Measurements from ENCODE around the gene VEGFA.

VEGFA gene

DNA sequence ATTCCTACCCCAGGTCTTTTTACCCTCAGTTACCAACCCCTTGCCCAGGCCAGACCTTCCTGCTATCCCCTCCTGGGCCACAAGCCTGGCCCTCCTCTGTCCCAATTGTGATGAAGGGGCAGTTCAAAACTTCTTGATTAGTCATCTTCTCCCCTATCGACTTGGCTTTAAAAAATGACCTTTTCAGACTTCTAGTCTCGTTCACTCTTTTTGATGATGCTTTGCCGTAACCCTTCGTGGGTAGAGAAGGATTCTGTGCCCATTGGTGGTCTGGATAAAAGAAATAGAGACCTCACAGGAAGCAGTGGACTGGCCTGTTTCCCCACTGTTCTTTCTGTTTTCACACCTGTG is 5.5 kb downstream of the VEGFA start:
- H3K4me1 ChIP-seq, result peaks cover 25% of the 10 kb centered on the region
- no peaks in the 10 kb centered on the region for H3K27me3 ChIP-seq (ENCODE audit: low read depth)
- in situ Hi-C loops (cut with MboI; ENCODE audit: low sequenced_read_pairs), result loop anchor here (10.0 kb wide), 1 partner anchor 469 kb away; the partner anchor contains the start of gene HSP90AB1
- DNase-seq (ENCODE audit: low spot score in 2 of 2), result no peak
- H3K36me3 ChIP-seq (replicated peaks), result peaks cover 75% of the 10 kb centered on the region
- H3K9me3 ChIP-seq, result no peaks in the 10 kb centered on the region
- H3K4me3 ChIP-seq, result no peak overlapping the region

DNA sequence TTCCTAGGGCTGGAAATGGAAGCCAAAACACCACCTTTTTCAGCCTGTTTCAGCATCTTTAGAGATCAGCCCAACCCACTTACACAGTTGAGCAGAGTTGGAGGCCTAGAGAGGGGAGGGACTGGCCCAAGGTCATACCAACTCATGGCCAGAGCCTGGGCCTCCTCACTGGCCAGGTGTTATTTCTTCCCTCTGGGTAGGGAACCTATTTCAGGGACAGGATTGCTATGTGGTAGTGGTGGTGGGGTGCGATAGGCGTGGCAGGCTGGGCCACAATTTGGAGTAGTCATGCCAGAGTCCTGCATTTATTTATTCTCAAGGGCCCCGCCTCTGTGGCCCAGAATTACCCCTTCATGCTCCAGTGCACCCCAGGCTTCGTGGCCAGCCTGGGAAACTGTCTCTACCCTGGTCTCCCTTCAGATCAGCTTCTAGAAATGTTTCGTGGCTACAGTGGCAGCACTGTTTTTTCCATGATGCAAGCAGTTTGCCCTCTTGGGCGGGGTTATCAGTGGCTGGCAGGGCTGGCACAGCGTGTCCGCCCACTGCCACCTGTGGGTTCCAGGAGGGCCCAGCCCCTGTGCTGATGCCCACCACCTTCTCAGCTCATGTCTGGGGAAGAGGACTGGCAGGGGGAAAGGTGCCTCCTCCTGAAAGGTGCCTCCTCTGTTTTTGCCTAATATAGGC is 6.2 kb downstream of the VEGFA start:
- no peak overlapping the region for H3K4me3 ChIP-seq
- H3K9me3 ChIP-seq, result no peaks in the 10 kb centered on the region
- no peak for DNase-seq (ENCODE audit: low spot score in 2 of 2)
- peaks cover 83% of the 10 kb centered on the region for H3K36me3 ChIP-seq (replicated peaks)
- H3K4me1 ChIP-seq, result peaks cover 25% of the 10 kb centered on the region
- in situ Hi-C loops (cut with MboI; ENCODE audit: low sequenced_read_pairs), result loop anchor here (10.0 kb wide), 1 partner anchor 469 kb away; the partner anchor contains the start of gene HSP90AB1
- H3K27me3 ChIP-seq (ENCODE audit: low read depth), result no peaks in the 10 kb centered on the region

DNA sequence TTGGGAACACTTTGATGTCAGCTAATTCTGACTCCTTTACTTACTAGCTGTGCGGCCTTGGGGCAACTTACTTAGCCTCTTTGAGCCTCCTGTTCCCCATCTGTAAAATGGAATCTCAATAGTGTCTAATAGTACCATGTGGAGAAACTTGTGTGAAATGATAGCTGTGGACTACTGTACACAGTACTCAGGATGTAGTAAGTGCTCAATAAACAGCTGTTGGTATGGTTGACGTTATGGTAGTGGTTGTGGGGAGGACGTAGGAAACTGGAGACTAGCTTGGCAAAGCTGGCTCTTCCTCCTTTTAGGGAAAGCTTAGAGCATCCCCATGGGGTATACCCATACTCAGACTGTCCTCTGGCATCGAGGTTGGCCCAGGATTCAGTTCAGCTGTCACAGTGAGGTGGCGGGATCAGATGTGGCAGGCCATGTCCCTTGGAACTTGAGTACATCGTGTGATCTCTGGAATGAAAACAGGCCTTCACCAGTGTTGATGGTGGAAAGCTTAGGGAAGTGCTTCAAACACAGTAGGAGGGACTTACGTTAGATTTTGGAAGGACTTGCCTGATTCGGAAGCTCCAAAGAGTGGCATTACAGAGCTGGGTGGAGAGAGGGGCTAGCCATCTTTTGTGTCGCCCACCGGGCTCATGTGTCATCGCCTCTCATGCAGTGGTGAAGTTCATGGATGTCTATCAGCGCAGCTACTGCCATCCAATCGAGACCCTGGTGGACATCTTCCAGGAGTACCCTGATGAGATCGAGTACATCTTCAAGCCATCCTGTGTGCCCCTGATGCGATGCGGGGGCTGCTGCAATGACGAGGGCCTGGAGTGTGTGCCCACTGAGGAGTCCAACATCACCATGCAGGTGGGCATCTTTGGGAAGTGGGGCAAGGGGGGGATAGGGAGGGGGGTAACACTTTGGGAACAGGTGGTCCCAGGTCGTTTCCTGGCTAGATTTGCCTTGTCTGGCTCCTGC is 7.1 kb downstream of the VEGFA start:
- Histone ChIP-seq H3K4me1 (peaks cover 25% of the 10 kb centered on the region), H3K4me3 (no peak overlapping the region), H3K9me3 (no peaks in the 10 kb centered on the region), H3K27me3 (ENCODE audit: low read depth) (no peaks in the 10 kb centered on the region), H3K36me3 (replicated peaks) (peaks cover 88% of the 10 kb centered on the region)
- DNase-seq (ENCODE audit: low spot score in 2 of 2), result no peak
- in situ Hi-C loops (cut with MboI; ENCODE audit: low sequenced_read_pairs), result loop anchor here (10.0 kb wide), 1 partner anchor 468 kb away; the partner anchor contains the start of gene HSP90AB1

DNA sequence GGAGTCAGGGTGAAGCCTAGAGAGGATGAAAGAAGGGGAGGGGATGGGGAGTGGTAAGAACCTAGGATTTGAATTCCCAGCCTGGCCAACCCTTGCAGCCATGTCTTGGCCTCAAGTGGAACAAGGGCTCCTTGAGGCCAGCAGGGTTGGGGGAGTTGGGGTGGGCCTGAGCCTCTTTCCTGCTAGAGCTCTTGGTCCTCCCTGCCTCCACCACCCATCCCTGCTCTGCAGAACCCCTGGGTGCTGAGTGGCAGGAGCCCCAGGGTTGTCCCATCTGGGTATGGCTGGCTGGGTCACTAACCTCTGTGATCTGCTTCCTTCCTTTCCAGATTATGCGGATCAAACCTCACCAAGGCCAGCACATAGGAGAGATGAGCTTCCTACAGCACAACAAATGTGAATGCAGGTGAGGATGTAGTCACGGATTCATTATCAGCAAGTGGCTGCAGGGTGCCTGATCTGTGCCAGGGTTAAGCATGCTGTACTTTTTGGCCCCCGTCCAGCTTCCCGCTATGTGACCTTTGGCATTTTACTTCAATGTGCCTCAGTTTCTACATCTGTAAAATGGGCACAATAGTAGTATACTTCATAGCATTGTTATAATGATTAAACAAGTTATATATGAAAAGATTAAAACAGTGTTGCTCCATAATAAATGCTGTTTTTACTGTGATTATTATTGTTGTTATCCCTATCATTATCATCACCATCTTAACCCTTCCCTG is 8.3 kb downstream of the VEGFA start:
- Histone ChIP-seq H3K4me1 (peaks cover 19% of the 10 kb centered on the region), H3K9me3 (no peaks in the 10 kb centered on the region), H3K36me3 (replicated peaks) (peaks cover 93% of the 10 kb centered on the region), H3K27me3 (ENCODE audit: low read depth) (no peaks in the 10 kb centered on the region), H3K4me3 (no peak overlapping the region)
- in situ Hi-C loops (cut with MboI; ENCODE audit: low sequenced_read_pairs), result loop anchor here (10.0 kb wide), 1 partner anchor 467 kb away; the partner anchor contains the start of gene HSP90AB1
- DNase-seq (ENCODE audit: low spot score in 2 of 2), result no peak

DNA sequence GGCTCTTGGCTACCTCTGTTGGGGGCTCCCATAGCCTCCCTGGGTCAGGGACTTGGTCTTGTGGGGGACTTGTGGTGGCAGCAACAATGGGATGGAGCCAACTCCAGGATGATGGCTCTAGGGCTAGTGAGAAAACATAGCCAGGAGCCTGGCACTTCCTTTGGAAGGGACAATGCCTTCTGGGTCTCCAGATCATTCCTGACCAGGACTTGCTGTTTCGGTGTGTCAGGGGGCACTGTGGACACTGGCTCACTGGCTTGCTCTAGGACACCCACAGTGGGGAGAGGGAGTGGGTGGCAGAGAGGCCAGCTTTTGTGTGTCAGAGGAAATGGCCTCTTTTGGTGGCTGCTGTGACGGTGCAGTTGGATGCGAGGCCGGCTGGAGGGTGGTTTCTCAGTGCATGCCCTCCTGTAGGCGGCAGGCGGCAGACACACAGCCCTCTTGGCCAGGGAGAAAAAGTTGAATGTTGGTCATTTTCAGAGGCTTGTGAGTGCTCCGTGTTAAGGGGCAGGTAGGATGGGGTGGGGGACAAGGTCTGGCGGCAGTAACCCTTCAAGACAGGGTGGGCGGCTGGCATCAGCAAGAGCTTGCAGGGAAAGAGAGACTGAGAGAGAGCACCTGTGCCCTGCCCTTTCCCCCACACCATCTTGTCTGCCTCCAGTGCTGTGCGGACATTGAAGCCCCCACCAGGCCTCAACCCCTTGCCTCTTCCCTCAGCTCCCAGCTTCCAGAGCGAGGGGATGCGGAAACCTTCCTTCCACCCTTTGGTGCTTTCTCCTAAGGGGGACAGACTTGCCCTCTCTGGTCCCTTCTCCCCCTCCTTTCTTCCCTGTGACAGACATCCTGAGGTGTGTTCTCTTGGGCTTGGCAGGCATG is 9.2 kb downstream of the VEGFA start:
- DNase-seq (ENCODE audit: low spot score in 2 of 2), result no peak
- Histone ChIP-seq H3K4me3 (no peak overlapping the region), H3K27me3 (ENCODE audit: low read depth) (no peaks in the 10 kb centered on the region), H3K36me3 (replicated peaks) (peaks cover 92% of the 10 kb centered on the region), H3K4me1 (peaks cover 10% of the 10 kb centered on the region), H3K9me3 (no peaks in the 10 kb centered on the region)
- in situ Hi-C loops (cut with MboI; ENCODE audit: low sequenced_read_pairs), result loop anchor here (10.0 kb wide), 1 partner anchor 466 kb away; the partner anchor contains the start of gene HSP90AB1

DNA sequence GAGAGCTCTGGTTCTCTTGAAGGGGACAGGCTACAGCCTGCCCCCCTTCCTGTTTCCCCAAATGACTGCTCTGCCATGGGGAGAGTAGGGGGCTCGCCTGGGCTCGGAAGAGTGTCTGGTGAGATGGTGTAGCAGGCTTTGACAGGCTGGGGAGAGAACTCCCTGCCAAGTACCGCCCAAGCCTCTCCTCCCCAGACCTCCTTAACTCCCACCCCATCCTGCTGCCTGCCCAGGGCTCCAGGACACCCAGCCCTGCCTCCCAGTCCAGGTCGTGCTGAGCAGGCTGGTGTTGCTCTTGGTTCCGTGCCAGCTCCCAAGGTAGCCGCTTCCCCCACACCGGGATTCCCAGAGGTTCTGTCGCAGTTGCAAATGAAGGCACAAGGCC is 9.8 kb downstream of the VEGFA start:
- H3K4me1 ChIP-seq, result peaks cover 4% of the 10 kb centered on the region
- no peak for DNase-seq (ENCODE audit: low spot score in 2 of 2)
- peaks cover 92% of the 10 kb centered on the region for H3K36me3 ChIP-seq (replicated peaks)

DNA sequence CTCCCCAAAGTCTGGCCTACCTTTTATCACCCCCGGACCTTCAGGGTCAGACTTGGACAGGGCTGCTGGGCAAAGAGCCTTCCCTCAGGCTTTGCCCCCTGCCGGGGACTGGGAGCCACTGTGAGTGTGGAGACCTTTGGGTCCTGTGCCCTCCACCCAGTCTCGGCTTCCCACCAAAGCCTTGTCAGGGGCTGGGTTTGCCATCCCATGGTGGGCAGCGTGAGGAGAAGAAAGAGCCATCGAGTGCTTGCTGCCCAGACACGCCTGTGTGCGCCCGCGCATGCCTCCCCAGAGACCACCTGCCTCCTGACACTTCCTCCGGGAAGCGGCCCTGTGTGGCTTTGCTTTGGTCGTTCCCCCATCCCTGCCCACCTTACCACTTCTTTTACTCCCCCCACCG is 10.3 kb downstream of the VEGFA start:
- Histone ChIP-seq H3K27me3 (ENCODE audit: low read depth) (no peaks in the 10 kb centered on the region), H3K36me3 (replicated peaks) (peaks cover 91% of the 10 kb centered on the region), H3K4me3 (no peak overlapping the region), H3K9me3 (no peaks in the 10 kb centered on the region), H3K4me1 (no peaks in the 10 kb centered on the region; the same call in 1 of the 2 replicates)
- no peak for DNase-seq (ENCODE audit: low spot score in 2 of 2)
- in situ Hi-C loops (cut with MboI; ENCODE audit: low sequenced_read_pairs), result no loop called here

More for the DNA sequence above, 9.8 kb downstream of the VEGFA start:
- in situ Hi-C loops (cut with MboI; ENCODE audit: low sequenced_read_pairs), result loop anchor here (10.0 kb wide), 1 partner anchor 465 kb away; the partner anchor contains the start of gene HSP90AB1
- H3K9me3 ChIP-seq, result no peaks in the 10 kb centered on the region
- H3K4me3 ChIP-seq, result no peak overlapping the region
- H3K27me3 ChIP-seq (ENCODE audit: low read depth), result no peaks in the 10 kb centered on the region

DNA sequence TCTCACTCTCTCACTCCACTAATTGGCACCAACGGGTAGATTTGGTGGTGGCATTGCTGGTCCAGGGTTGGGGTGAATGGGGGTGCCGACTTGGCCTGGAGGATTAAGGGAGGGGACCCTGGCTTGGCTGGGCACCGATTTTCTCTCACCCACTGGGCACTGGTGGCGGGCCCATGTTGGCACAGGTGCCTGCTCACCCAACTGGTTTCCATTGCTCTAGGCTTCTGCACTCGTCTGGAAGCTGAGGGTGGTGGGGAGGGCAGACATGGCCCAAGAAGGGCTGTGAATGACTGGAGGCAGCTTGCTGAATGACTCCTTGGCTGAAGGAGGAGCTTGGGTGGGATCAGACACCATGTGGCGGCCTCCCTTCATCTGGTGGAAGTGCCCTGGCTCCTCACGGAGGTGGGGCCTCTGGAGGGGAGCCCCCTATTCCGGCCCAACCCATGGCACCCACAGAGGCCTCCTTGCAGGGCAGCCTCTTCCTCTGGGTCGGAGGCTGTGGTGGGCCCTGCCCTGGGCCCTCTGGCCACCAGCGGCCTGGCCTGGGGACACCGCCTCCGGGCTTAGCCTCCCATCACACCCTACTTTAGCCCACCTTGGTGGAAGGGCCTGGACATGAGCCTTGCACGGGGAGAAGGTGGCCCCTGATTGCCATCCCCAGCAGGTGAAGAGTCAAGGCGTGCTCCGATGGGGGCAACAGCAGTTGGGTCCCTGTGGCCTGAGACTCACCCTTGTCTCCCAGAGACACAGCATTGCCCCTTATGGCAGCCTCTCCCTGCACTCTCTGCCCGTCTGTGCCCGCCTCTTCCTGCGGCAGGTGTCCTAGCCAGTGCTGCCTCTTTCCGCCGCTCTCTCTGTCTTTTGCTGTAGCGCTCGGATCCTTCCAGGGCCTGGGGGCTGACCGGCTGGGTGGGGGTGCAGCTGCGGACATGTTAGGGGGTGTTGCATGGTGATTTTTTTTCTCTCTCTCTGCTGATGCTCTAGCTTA is 11.2 kb downstream of the VEGFA start:
- H3K36me3 ChIP-seq (replicated peaks), result peaks cover 91% of the 10 kb centered on the region
- H3K4me3 ChIP-seq, result no peak overlapping the region
- no peaks in the 10 kb centered on the region for H3K4me1 ChIP-seq
- H3K27me3 ChIP-seq (ENCODE audit: low read depth), result no peaks in the 10 kb centered on the region
- H3K9me3 ChIP-seq, result no peaks in the 10 kb centered on the region
- in situ Hi-C loops (cut with MboI; ENCODE audit: low sequenced_read_pairs), result no loop called here
- DNase-seq (ENCODE audit: low spot score in 2 of 2), result no peak

DNA sequence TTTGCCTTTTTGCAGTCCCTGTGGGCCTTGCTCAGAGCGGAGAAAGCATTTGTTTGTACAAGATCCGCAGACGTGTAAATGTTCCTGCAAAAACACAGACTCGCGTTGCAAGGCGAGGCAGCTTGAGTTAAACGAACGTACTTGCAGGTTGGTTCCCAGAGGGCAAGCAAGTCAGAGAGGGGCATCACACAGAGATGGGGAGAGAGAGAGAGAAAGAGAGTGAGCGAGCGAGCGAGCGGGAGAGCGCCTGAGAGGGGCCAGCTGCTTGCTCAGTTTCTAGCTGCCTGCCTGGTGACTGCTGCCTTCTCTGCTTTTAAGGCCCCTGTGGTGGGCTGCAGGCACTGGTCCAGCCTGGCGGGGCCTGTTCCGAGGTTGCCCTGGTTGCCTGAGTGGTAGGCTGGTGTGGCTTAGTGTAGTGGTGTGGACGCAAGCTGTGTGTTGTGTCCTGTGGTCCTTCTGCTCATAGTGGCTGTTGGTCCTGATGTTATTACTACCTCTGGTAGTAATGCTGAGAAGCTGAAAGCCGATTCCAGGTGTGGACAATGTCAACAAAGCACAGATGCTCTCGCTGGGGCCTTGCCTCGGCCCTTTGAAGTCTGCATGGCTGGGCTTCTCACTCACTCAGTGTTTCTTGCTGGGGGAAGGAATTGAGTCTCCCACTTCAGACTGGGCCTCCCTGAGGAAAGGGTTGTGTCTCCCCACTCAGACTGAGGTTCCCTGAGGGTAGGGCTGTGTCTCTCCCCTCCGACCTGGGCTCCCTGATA is 12.1 kb downstream of the VEGFA start:
- DNase-seq (ENCODE audit: low spot score in 2 of 2), result no peak
- Histone ChIP-seq H3K4me3 (no peak overlapping the region), H3K9me3 (no peaks in the 10 kb centered on the region), H3K4me1 (no peaks in the 10 kb centered on the region), H3K27me3 (ENCODE audit: low read depth) (no peaks in the 10 kb centered on the region), H3K36me3 (replicated peaks) (peaks cover 82% of the 10 kb centered on the region)
- in situ Hi-C loops (cut with MboI; ENCODE audit: low sequenced_read_pairs), result no loop called here

DNA sequence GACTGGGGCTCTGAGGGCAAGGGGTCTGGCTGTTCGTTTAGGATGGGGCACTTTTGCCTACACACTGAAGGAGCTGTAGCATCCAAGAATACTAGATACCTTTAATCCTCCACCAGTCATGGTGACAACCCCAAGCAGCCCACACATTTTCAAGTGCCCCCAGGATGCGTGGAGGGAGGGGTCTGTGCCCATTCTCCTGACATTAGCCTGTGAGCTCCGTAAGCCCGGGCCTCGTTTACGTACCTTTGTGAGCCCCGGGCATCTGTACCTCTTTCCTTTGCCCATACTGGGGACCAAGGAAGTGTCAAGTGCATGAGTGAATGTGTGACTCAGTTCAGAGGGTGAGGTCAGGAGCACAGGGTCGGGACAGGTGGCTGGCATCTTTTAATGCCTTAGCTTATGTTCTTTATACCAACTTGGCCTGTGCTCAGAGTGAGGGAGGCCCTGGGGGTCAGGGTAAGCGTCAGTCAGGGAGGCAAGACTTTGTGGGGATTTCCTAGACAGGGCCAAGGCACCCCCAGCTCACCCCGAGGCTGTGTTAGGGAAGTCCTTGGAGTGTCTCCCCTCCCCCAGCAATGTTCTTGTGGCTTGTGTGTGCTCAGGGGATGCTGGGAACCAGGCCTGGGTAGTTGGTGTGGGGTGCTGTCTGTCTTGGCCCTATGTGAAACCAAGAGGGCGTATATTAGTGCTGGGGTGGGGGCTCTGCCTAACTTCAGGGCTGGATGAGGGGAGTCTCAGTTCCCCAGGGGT is 12.9 kb downstream of the VEGFA start:
- Histone ChIP-seq H3K27me3 (ENCODE audit: low read depth) (no peaks in the 10 kb centered on the region), H3K4me1 (no peaks in the 10 kb centered on the region), H3K36me3 (replicated peaks) (peaks cover 74% of the 10 kb centered on the region), H3K9me3 (no peaks in the 10 kb centered on the region), H3K4me3 (no peak overlapping the region)
- in situ Hi-C loops (cut with MboI; ENCODE audit: low sequenced_read_pairs), result no loop called here
- DNase-seq (ENCODE audit: low spot score in 2 of 2), result no peak

All from HAP-1 (cell line).